ENCODE results near the gene FAM98A.

Gene FAM98A

GRCh38 chr2:33599175-33599942 is at the start of gene FAM98A:
Gene FAM98A (minus strand): TSS chr2:33599299. CDS start chr2:33599221, 78 bp downstream.
- peak within 1 kb of the TSS; percentile 95 for H3K4me3 ChIP-seq (ENCODE audit: low read depth, low read length)

- H3K4me3 ChIP-seq (ENCODE audit: low read depth, low read length), result no peak overlapping the region
These were observed 46.8 kb upstream of the FAM98A start for GRCh38 chr2:33645861-33646260.

- H3K4me3 ChIP-seq (ENCODE audit: low read depth, low read length), result no peak overlapping the region
These were observed 45.1 kb upstream of the FAM98A start for GRCh38 chr2:33644215-33644614.

- H3K4me3 ChIP-seq (ENCODE audit: low read depth, low read length), result no peak overlapping the region
These were observed 36.9 kb upstream of the FAM98A start for GRCh38 chr2:33636001-33636400.

DNA sequence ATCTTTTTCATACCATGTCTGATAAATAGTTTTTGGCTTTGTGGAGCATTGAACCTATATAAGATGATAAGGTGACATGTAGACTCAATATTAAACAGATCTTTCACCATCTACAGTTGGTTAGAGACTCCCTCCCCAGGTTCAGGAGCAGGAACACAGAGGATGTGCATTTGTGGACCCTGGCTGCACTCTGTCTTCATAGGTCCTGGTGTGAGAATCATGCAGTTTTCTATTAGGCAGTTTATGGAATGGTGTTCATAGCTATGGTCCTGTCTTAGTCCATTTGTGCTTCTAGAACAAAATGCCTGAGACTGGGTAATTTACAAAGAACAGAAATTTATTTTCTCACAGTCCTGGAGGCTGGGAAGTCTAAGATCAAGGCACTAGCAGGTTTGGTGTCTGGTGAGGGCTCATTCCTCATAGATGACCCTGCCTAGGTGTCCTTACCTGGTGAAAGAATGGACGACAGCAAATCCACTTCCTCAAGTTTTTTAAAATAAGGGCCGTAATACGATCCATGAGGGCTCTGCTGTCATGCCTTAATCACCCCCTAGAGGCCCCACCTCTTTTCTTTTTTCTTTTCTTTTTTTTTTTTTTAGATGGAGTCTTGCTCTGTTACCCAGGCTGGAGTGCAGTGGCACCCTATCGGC is 35.3 kb upstream of the FAM98A start:
- H3K4me3 ChIP-seq (ENCODE audit: low read depth, low read length), result no peak overlapping the region

DNA sequence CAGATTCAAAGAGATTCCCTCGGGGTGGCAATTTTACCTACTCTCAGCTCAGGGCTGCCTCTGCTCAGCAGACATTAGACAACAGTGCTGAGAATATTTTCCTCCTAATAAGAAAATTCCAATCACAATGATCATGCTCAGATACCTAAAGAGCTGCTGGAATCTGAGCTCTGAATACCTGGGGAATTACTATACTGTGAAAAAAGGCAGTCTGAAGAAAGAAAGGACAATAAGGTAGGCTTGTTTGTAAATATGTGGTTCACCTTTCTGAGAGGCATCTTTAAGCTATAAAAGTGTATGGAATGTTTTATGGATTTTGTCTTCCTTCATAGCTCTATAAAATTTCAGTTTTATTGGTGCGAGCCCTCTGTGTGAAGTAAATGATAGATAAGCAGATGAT is 34.2 kb upstream of the FAM98A start:
- H3K4me3 ChIP-seq (ENCODE audit: low read depth, low read length), result no peak overlapping the region

GRCh38 chr2:33632831-33633230 is 33.7 kb upstream of the FAM98A start:
- H3K4me3 ChIP-seq (ENCODE audit: low read depth, low read length), result no peak overlapping the region

GRCh38 chr2:33628031-33628827 is 29.1 kb upstream of the FAM98A start:
- no peak overlapping the region for H3K4me3 ChIP-seq (ENCODE audit: low read depth, low read length)

GRCh38 chr2:33619028-33619427 is 19.9 kb upstream of the FAM98A start:
- no peak overlapping the region for H3K4me3 ChIP-seq (ENCODE audit: low read depth, low read length)

GRCh38 chr2:33617989-33618388 is 18.9 kb upstream of the FAM98A start:
- H3K4me3 ChIP-seq (ENCODE audit: low read depth, low read length), result no peak overlapping the region

DNA sequence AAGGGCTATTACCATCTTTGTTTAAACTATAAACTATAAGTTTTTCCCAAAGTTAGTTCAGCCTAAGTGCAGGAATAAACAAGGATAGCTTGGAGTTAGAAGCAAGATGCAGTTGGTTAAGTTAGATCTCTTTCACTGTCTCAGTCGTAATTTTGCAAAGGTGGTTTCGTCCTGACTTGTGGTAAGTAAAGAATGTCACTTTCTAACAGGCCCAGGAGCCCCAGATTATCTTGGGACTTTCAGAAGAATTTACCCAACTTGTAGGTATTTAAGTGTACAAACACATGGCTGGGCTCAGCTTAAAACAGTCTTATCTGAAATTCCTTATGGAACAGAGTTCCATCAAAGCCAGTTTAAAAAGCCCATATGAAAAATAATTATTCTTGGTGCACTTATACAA is 18.3 kb upstream of the FAM98A start:
- H3K4me3 ChIP-seq (ENCODE audit: low read depth, low read length), result no peak overlapping the region

GRCh38 chr2:33616873-33617272 is 17.8 kb upstream of the FAM98A start:
- no peak overlapping the region for H3K4me3 ChIP-seq (ENCODE audit: low read depth, low read length)

DNA sequence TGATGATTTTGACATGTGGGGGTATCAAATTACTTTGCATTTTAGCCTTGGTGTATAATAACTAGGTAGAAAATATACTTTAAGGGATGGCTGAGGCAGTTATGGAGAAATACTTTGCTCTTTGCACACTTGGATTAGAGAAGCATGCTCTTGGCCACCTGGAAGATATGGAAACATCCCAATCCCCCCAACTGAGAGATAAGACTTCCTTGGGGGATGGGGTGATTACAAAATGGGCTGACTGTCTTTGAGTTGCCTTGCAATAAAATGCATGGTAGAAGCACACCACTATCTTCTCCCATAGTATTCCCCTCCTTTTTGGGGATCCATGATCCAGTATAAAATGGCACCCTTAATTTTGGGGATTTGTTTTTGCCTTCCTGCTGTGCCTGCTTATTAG is 15.1 kb upstream of the FAM98A start:
- no peak overlapping the region for H3K4me3 ChIP-seq (ENCODE audit: low read depth, low read length)

GRCh38 chr2:33607905-33608304 is 8.8 kb upstream of the FAM98A start:
- H3K4me3 ChIP-seq (ENCODE audit: low read depth, low read length), result no peak overlapping the region

- H3K4me3 ChIP-seq (ENCODE audit: low read depth, low read length), result no peak overlapping the region
These were observed 8.2 kb upstream of the FAM98A start for GRCh38 chr2:33607251-33607721.

- H3K4me3 ChIP-seq (ENCODE audit: low read depth, low read length), result no peak overlapping the region
These were observed 7.5 kb upstream of the FAM98A start for GRCh38 chr2:33606622-33607021.

GRCh38 chr2:33606100-33606499 is 7.0 kb upstream of the FAM98A start:
- no peak overlapping the region for H3K4me3 ChIP-seq (ENCODE audit: low read depth, low read length)

DNA sequence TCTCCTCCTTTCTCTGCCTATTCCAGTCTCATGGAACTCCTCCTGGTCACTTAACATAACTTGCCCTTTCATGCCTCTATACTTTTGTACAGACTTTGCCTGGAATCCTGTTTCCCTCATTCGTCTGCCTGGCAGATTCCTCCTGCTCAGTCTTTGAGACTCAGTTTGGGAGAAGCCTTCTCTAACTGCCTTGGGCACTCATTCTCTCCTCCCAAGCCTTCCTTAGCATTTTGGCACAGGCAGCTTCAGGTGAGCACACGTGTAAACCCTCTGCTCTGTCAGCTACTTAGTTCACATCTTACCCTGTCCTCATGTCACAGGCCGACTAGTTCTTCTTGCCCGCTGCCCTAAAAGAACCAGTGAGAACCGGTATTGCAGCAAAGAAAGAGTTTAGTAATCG is 6.0 kb upstream of the FAM98A start:
- no peak overlapping the region for H3K4me3 ChIP-seq (ENCODE audit: low read depth, low read length)

- no peak overlapping the region for H3K4me3 ChIP-seq (ENCODE audit: low read depth, low read length)
These were observed 4.3 kb upstream of the FAM98A start for GRCh38 chr2:33603416-33603815.

- no peak overlapping the region for H3K4me3 ChIP-seq (ENCODE audit: low read depth, low read length)
These were observed 3.2 kb upstream of the FAM98A start for GRCh38 chr2:33602201-33602830.

GRCh38 chr2:33599943-33600192 is 769 bp upstream of the FAM98A start:
- peak overlapping the region; percentile 95 for H3K4me3 ChIP-seq (ENCODE audit: low read depth, low read length)
